ENCODE measurements around the gene FBXO42. TPM values are rescaled to one million over a fixed set of nuclear protein-coding genes. Genes with fewer than 3 reads are reported as not detected.
A peak's percentile ranks its signal among the peaks of the same experiment; 100 is the strongest.

The FBXO42 gene
- total and polyA plus RNA-seq, 9 of the 15 experiments (the other 6 are each of a cell fraction or from before 2014, with no cell fraction given), result 7.2 to 24.8 (median 17.4) TPM

DNA sequence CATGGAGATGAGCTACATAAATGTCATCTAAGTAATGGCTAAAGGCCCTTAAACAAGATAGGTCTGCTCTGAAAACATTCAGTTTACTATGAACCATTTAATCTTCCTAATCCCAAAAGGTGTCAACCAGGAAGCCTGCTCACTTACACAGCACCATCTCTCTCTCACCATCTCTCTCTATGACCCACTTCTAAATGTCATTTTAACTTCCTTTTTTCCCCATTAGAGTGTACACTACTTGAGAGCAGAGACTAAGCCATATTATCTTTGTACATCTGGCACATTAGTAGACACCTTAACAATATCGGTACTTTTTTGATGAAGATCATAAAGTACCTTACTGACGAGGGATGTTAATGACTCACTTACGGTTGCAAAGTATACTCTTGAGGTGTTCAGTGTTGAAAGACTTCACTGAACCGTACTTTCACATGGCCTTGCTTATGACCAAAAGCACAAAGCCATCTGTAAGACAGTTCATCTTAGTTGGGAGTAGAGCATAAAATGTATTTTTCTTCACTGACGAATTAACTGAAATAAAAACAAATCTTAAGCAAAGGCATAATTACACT is 25.4 kb downstream of the FBXO42 start:
- peaks cover 10% of the 10 kb centered on the region; the same call in 1 of the 3 replicates for H3K36me3 ChIP-seq (ENCODE audit: control insufficient read depth, insufficient read depth, low read length)
- ChIA-PET CTCF (ENCODE audit: low intra/inter-chr PET ratio) (interaction anchor here (0.6 kb wide), 1 partner anchor 19 kb away, joined by 7 read pairs; no protein-coding TSS in a partner anchor), POLR2A (interaction anchor here (1.4 to 1.7 kb wide), 2 partner anchors 10 to 17 kb away, joined by 8 to 11 read pairs; no protein-coding TSS in a partner anchor)
- 70% methylated on average over 5 of the region's 5 CpGs for WGBS (ENCODE audit: insufficient coverage, low coverage, missing lambda C conversion rate)
- DNase-seq (ENCODE audit: extremely low read depth in 1 of 4, low spot score in 3 of 4), result no peak
- no peak overlapping the region for H3K9ac ChIP-seq (ENCODE audit: insufficient read depth in 1 of 2, low read depth in 2 of 2, low read length in 2 of 2)
- intact Hi-C loops (cut with micrococcal nuclease) (no loop called here), in situ Hi-C loops (cut with MboI) (no loop called here)
- no peaks in the 10 kb centered on the region for H3K9me1 ChIP-seq (ENCODE audit: control insufficient read depth, insufficient read depth, low read length)
- H2AFZ ChIP-seq (ENCODE audit: low read depth, low read length), result no peak overlapping the region
- H3K27me3 ChIP-seq (ENCODE audit: control insufficient read depth in 2 of 2, insufficient read depth in 2 of 2, low read length in 2 of 2), result no peaks in the 10 kb centered on the region
- peaks cover 45% of the 10 kb centered on the region; the same call in 2 of the 3 replicates for H3K79me2 ChIP-seq (ENCODE audit: control insufficient read depth, insufficient read depth, low read length)
- H3K4me1 ChIP-seq (replicated peaks in 1 of 2; ENCODE audit: control insufficient read depth in 2 of 2, insufficient read depth in 2 of 2, low read length in 2 of 2), result no peaks in the 10 kb centered on the region
- ATAC-seq, result peak; percentile 44
- no peak overlapping the region for H3K4me3 ChIP-seq
- H4K20me1 ChIP-seq (replicated peaks; ENCODE audit: control insufficient read depth, insufficient read depth, low read length), result no peaks in the 10 kb centered on the region
- H3K4me2 ChIP-seq (ENCODE audit: insufficient read depth, low read length), result no peak overlapping the region
- H3K27ac ChIP-seq (ENCODE audit: extremely low read depth, low read depth, low read length), result no peak overlapping the region
- FAIRE-seq, result no peak
- BruUV-seq (replicated peaks), result no TSS peak
- no peaks in the 10 kb centered on the region for H3K9me3 ChIP-seq (replicated peaks; ENCODE audit: control insufficient read depth, insufficient read depth, low read depth, low read length)
- TF ChIP-seq ZNF780A (CRISPR knock-in tag; IDR thresholded peaks at IDR 0.05) (no peak), DIDO1 (tag; IDR thresholded peaks at IDR 0.05; ENCODE audit: low read depth) (no peak), FOXP1 (CRISPR knock-in tag; IDR thresholded peaks at IDR 0.05) (no peak), STAT5B (CRISPR knock-in tag; IDR thresholded peaks at IDR 0.05) (no peak), XRCC3 (IDR thresholded peaks at IDR 0.05) (no peak), RHOXF2B (CRISPR knock-in tag; conservative IDR thresholded peaks at IDR 0.05) (no peak), JUN (IDR thresholded peaks at IDR 0.05; ENCODE audit: borderline replicate concordance, low read depth, low read length) (no peak), JUN (CRISPR knock-in tag; IDR thresholded peaks at IDR 0.05; ENCODE audit: borderline replicate concordance) (no peak), ZNF212 (CRISPR knock-in tag; IDR thresholded peaks at IDR 0.05) (no peak), KAT2B (IDR thresholded peaks at IDR 0.05; ENCODE audit: low read depth, low read length) (no peak), SAP30 (IDR thresholded peaks at IDR 0.05; ENCODE audit: borderline replicate concordance, insufficient read depth, low read depth, low read length, poor library complexity, severe bottlenecking) (no peak)
- TF ChIP-seq, protein P1, sequence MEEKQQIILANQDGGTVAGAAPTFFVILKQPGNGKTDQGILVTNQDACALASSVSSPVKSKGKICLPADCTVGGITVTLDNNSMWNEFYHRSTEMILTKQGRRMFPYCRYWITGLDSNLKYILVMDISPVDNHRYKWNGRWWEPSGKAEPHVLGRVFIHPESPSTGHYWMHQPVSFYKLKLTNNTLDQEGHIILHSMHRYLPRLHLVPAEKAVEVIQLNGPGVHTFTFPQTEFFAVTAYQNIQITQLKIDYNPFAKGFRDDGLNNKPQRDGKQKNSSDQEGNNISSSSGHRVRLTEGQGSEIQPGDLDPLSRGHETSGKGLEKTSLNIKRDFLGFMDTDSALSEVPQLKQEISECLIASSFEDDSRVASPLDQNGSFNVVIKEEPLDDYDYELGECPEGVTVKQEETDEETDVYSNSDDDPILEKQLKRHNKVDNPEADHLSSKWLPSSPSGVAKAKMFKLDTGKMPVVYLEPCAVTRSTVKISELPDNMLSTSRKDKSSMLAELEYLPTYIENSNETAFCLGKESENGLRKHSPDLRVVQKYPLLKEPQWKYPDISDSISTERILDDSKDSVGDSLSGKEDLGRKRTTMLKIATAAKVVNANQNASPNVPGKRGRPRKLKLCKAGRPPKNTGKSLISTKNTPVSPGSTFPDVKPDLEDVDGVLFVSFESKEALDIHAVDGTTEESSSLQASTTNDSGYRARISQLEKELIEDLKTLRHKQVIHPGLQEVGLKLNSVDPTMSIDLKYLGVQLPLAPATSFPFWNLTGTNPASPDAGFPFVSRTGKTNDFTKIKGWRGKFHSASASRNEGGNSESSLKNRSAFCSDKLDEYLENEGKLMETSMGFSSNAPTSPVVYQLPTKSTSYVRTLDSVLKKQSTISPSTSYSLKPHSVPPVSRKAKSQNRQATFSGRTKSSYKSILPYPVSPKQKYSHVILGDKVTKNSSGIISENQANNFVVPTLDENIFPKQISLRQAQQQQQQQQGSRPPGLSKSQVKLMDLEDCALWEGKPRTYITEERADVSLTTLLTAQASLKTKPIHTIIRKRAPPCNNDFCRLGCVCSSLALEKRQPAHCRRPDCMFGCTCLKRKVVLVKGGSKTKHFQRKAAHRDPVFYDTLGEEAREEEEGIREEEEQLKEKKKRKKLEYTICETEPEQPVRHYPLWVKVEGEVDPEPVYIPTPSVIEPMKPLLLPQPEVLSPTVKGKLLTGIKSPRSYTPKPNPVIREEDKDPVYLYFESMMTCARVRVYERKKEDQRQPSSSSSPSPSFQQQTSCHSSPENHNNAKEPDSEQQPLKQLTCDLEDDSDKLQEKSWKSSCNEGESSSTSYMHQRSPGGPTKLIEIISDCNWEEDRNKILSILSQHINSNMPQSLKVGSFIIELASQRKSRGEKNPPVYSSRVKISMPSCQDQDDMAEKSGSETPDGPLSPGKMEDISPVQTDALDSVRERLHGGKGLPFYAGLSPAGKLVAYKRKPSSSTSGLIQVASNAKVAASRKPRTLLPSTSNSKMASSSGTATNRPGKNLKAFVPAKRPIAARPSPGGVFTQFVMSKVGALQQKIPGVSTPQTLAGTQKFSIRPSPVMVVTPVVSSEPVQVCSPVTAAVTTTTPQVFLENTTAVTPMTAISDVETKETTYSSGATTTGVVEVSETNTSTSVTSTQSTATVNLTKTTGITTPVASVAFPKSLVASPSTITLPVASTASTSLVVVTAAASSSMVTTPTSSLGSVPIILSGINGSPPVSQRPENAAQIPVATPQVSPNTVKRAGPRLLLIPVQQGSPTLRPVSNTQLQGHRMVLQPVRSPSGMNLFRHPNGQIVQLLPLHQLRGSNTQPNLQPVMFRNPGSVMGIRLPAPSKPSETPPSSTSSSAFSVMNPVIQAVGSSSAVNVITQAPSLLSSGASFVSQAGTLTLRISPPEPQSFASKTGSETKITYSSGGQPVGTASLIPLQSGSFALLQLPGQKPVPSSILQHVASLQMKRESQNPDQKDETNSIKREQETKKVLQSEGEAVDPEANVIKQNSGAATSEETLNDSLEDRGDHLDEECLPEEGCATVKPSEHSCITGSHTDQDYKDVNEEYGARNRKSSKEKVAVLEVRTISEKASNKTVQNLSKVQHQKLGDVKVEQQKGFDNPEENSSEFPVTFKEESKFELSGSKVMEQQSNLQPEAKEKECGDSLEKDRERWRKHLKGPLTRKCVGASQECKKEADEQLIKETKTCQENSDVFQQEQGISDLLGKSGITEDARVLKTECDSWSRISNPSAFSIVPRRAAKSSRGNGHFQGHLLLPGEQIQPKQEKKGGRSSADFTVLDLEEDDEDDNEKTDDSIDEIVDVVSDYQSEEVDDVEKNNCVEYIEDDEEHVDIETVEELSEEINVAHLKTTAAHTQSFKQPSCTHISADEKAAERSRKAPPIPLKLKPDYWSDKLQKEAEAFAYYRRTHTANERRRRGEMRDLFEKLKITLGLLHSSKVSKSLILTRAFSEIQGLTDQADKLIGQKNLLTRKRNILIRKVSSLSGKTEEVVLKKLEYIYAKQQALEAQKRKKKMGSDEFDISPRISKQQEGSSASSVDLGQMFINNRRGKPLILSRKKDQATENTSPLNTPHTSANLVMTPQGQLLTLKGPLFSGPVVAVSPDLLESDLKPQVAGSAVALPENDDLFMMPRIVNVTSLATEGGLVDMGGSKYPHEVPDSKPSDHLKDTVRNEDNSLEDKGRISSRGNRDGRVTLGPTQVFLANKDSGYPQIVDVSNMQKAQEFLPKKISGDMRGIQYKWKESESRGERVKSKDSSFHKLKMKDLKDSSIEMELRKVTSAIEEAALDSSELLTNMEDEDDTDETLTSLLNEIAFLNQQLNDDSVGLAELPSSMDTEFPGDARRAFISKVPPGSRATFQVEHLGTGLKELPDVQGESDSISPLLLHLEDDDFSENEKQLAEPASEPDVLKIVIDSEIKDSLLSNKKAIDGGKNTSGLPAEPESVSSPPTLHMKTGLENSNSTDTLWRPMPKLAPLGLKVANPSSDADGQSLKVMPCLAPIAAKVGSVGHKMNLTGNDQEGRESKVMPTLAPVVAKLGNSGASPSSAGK (IDR thresholded peaks at IDR 0.05), result no peak

Measured in K562 (cell line).